Skin epidermis (tissue), 12 donors: ENCODE measurements around the gene PRPS2.
A peak's percentile ranks its signal among the peaks of the same experiment; 100 is the strongest.

Experiments used
- H3K27ac ChIP-seq, 21 experiments: fragments of 200-600 bp; sonication (generic) in 11 of 21; one replicate each; pipeline ENCODE4 v1.5.0; 2020; ENCODE audit warnings: mild to moderate bottlenecking in 3 of 21, inconsistent platforms in 2 of 21, moderate library complexity in 2 of 21
- H3K4me3 ChIP-seq, 7 experiments: fragments of 200-600 bp; sonication (generic) in 2 of 7; one replicate each; pipeline ENCODE4 v1.5.0; 2020; ENCODE audit warnings: inconsistent platforms in 2 of 7, mild to moderate bottlenecking in 2 of 7, moderate library complexity in 1 of 7

PRPS2 gene

DNA sequence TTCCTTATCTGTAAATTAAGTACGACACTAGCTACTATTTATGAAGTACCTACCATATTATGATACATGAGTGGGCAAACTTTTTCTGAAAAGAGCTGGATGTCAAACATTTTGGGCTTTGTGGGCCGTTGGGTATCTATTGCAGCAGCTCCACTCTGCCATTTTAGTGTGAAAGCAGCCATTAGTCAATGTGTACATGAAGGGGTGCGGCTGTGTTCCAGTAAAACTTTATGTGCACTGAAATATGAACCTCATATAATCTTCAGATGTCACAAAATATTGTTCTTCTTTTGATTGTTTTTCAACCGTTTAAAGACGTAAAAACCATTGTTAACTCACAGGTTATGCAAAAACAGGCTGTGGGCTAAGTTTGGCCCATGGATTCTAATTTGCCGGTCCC is 14.1 kb downstream of the PRPS2 start:
- H3K27ac ChIP-seq, result no peak overlapping the region

GRCh38 chrX:12811658-12812057 is 20.4 kb downstream of the PRPS2 start:
- H3K27ac ChIP-seq, result no peak overlapping the region
- no peak overlapping the region for H3K4me3 ChIP-seq

More for the DNA sequence above, 14.1 kb downstream of the PRPS2 start:
- H3K4me3 ChIP-seq, result no peak overlapping the region

GRCh38 chrX:12814420-12814819 is 23.2 kb downstream of the PRPS2 start:
- H3K27ac ChIP-seq, result no peak overlapping the region

GRCh38 chrX:12817528-12817927 is 26.3 kb downstream of the PRPS2 start:
- Histone ChIP-seq H3K4me3 (no peak overlapping the region), H3K27ac (no peak overlapping the region)

More at GRCh38 chrX:12814420-12814819, 23.2 kb downstream of the PRPS2 start:
- no peak overlapping the region for H3K4me3 ChIP-seq

DNA sequence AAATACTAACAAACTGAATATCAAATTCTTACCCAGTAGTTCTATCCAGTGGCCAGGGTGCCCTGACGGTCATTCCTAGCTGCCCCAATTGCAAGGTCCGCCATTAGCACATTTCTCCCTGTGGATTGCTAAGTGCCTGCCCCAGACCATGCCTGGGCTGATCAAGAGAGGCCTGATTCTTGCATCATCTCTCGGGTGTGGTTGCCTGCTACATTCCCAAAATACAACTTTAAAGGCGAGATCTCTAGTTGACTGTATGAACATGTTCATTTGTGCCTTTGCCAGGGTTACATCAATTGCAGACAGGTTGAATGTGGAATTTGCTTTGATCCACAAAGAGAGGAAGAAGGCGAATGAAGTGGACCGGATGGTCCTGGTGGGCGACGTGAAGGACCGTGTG is 28.0 kb downstream of the PRPS2 start:
- no peak overlapping the region for H3K27ac ChIP-seq
- H3K4me3 ChIP-seq, result no peak overlapping the region

GRCh38 chrX:12820737-12821136 is 29.5 kb downstream of the PRPS2 start:
- Histone ChIP-seq H3K4me3 (no peak overlapping the region), H3K27ac (no peak overlapping the region)

DNA sequence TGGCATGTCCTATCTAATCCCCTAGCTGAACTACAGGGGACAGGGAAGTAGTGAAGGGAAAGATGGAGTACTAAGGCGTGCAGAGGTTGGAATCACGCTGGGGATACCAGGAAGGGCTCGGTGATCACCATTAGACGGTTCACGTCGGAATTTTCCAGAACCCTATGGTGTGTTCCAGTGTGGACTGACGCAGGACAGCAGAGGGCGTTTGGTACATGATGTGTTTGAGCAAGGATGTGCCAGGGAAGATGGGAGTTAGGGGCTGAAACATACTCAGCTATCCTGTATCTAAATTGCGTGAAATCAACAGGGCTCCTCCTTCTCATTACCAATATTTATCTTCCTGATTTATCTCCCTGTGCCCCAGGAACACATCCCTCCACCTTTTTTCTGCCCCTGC is 33.7 kb downstream of the PRPS2 start:
- Histone ChIP-seq H3K27ac (no peak overlapping the region), H3K4me3 (no peak overlapping the region)

DNA sequence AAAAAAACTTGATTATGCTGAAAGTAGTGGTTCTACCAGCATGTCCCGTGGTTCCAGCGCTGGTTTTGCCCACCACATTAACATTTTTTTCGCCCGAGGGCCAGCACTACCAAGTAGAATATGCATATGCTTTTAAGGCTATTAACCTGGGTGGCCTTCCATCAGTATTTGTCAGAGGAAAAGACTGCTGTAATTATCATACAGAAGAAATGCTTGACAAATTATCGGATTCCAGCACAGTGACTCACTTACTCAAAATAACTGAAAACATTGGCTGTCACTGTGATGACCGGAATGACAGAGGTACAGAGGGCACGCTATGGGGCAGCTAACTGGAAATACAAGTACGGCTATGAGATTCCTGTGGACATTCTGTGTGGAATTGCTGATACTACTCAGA is 34.6 kb downstream of the PRPS2 start:
- H3K27ac ChIP-seq, result no peak overlapping the region
- H3K4me3 ChIP-seq, result no peak overlapping the region

- no peak overlapping the region for H3K27ac ChIP-seq
- no peak overlapping the region for H3K4me3 ChIP-seq
Observed at GRCh38 chrX:12843061-12843667, 52.0 kb downstream of the PRPS2 start.

- H3K4me3 ChIP-seq, result no peak overlapping the region
- H3K27ac ChIP-seq, result peak overlapping the region in 1 of 21 experiments; percentile 31
Observed at GRCh38 chrX:12843668-12844279, 52.6 kb downstream of the PRPS2 start.

DNA sequence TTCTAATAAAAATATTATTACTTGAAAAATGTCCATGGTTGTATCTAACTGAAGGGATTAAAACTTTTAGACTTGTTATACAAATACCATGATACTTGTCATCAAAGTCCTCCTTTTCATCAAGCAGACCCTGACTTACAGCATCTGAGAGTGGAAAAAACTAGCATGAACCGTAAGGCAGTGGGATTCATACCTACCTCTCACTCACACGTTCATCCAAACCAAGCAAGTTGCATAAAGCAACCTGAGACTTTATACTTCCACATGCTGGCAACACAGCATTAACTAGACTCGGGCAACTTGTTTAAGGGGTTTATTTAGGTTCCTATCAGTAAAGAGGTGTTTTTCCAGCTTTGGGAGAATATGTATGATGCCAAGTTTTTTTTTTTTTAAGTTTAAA is 53.1 kb downstream of the PRPS2 start:
- Histone ChIP-seq H3K27ac (peak overlapping the region in 1 of 21 experiments; percentile 31), H3K4me3 (no peak overlapping the region)

GRCh38 chrX:12865359-12865758 is 74.1 kb downstream of the PRPS2 start:
- H3K4me3 ChIP-seq, result no peak overlapping the region
- H3K27ac ChIP-seq, result no peak overlapping the region

- no peak within 1 kb of the TSS for H3K4me3 ChIP-seq
- H3K27ac ChIP-seq, result peak within 1 kb of the TSS in 2 of 21 experiments; percentile 16 to 41
Observed at GRCh38 chrX:12866451-12867377, 75.5 kb downstream of the PRPS2 start, which contains the start of gene TLR7. TLR7 (plus strand) TSS chrX:12867072; CDS start chrX:12867579, 507 bp downstream.

DNA sequence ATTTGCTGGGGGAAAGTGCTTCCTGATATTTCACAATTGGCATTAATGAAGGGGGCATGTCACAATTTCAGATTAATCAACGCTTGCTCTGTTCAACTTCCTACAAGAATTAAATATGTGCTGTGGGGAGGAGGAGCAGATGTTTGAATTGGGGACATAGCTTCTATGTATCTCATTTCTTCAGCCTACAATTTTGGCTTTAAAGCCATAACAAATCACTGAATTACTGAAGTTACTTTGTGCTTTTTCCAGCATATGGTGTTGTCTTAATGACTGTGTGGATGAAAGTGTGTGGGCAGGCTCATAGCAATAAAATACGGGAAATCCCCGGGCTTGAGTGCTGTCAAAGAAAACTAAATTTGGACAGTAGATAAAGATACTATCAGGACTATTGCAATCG is 76.5 kb downstream of the PRPS2 start:
- peak overlapping the region in 2 of 21 experiments; percentile 3 to 41 for H3K27ac ChIP-seq
- H3K4me3 ChIP-seq, result no peak overlapping the region

DNA sequence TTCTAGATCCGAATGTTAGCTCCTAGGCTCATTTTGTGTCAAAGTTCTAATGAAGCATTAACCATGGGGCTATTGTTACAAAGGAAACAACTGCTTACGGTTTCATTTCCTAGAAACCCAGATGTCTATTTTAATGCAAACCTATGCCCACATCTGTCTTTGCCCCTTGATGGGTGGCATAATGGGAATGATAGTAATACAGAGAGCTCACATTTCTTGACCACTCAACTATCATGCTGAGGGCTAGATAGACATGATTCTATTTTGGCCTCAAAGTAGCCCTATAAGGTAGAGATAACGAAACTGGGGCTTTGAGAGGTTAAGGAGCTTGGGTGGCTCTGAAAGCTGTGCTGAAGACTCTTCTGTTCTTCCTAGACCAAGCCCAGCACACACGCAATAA is 77.5 kb downstream of the PRPS2 start:
- Histone ChIP-seq H3K4me3 (no peak overlapping the region), H3K27ac (peak overlapping the region in 2 of 21 experiments; percentile 14 to 24)

GRCh38 chrX:12871257-12871656 is 80.0 kb downstream of the PRPS2 start:
- Histone ChIP-seq H3K27ac (no peak overlapping the region), H3K4me3 (no peak overlapping the region)

- H3K27ac ChIP-seq, result no peak overlapping the region
- H3K4me3 ChIP-seq, result no peak overlapping the region
Observed at GRCh38 chrX:12872741-12873140, 81.5 kb downstream of the PRPS2 start.
